CD4-positive, alpha-beta T cell treated with Interleukin-6 for 4 hours (primary cell): Measurements from ENCODE around the gene POGK.

Experiments used
- DNase-seq: peaks from one replicate; pipeline ENCODE4 v3.0.0-alpha.2; 2020; ENCODE audit warnings: mixed read lengths

Gene POGK

GRCh38 chr1:166905900-166906299, 66.6 kb downstream of the POGK start:
- no peak for DNase-seq
